Astrocyte of the spinal cord (primary cell): ENCODE measurements around the gene TGFBRAP1.

ENCODE experiments used
- DNase-seq: peaks from one replicate; pipeline ENCODE4 v3.0.0; 2011; ENCODE audit warnings: low read depth, low spot score
- H3K4me3 ChIP-seq: 2 replicates; pipeline ENCODE4 v1.5.1; 2011; ENCODE audit warnings: low read depth, mild to moderate bottlenecking, low read length, moderate library complexity
- in situ Hi-C: cut with HindIII; loops from 2 replicates; pipeline ENCODE4 v1.10.0; 2017; ENCODE audit warnings: low sequenced_read_pairs
- TF ChIP-seq, protein P1 (sequence below): IDR thresholded peaks from 2 replicates; pipeline ENCODE4 v1.5.1; 2012; ENCODE audit warnings: low read depth, mild to moderate bottlenecking, low read length, inconsistent platforms

Gene TGFBRAP1

DNA sequence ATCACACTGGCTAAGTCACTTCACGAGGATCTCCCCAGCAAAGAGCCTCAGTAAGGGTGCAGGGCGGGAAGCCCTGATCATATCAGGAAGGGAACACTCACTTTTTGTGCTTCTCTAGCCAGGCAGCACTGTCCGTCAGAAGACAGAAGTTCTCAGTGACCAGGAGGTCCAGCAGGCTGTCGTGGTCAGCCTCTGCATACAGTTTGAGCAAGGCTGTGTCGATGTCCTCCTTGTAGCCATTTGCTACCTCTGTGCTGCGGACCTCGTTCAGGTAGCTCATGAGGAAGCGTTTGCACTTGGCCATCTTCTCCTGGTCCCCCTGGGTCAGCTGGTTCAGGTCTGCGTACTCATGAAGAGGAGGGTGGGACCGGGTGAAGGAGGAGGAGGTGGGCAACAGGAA, 49.3 kb downstream of the TGFBRAP1 start:
- no peak overlapping the region for H3K4me3 ChIP-seq
- in situ Hi-C loops = no loop called here
- no peak for DNase-seq
- TF ChIP-seq, protein P1, sequence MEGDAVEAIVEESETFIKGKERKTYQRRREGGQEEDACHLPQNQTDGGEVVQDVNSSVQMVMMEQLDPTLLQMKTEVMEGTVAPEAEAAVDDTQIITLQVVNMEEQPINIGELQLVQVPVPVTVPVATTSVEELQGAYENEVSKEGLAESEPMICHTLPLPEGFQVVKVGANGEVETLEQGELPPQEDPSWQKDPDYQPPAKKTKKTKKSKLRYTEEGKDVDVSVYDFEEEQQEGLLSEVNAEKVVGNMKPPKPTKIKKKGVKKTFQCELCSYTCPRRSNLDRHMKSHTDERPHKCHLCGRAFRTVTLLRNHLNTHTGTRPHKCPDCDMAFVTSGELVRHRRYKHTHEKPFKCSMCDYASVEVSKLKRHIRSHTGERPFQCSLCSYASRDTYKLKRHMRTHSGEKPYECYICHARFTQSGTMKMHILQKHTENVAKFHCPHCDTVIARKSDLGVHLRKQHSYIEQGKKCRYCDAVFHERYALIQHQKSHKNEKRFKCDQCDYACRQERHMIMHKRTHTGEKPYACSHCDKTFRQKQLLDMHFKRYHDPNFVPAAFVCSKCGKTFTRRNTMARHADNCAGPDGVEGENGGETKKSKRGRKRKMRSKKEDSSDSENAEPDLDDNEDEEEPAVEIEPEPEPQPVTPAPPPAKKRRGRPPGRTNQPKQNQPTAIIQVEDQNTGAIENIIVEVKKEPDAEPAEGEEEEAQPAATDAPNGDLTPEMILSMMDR = no peak

- in situ Hi-C loops = no loop called here
- TF ChIP-seq, protein P1 = no peak
- DNase-seq = no peak
- H3K4me3 ChIP-seq = no peak overlapping the region
These were observed 50.4 kb downstream of the TGFBRAP1 start for GRCh38 chr2:105279126-105279525.

GRCh38 chr2:105278654-105279053, 50.9 kb downstream of the TGFBRAP1 start:
- TF ChIP-seq, protein P1 = no peak

DNA sequence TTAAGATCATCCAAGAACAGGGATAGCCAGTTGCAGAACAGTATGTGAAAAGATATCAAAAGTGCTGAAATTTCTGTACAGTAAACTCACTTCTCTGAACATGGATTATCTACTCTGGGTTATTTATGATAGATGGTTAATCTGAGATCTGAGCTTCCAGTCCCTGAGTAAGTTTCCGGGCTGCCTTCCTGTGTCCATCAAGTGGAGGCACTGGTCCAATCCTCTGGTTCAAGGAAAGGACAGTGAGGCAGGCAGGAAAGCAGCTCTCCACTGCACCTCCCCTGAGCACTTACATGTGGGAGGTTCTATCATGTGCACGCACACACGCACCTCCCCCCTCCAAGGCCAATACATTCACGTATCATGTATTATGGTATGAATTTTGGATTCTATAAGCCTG, 55.5 kb downstream of the TGFBRAP1 start:
- TF ChIP-seq, protein P1 = no peak
- DNase-seq = peak; percentile 10
- in situ Hi-C loops = no loop called here
- no peak overlapping the region for H3K4me3 ChIP-seq

More at GRCh38 chr2:105278654-105279053, 50.9 kb downstream of the TGFBRAP1 start:
- in situ Hi-C loops = no loop called here
- no peak overlapping the region for H3K4me3 ChIP-seq
- no peak for DNase-seq

GRCh38 chr2:105272176-105272575, 57.4 kb downstream of the TGFBRAP1 start:
- H3K4me3 ChIP-seq = no peak overlapping the region
- TF ChIP-seq, protein P1 = no peak
- no peak for DNase-seq
- in situ Hi-C loops = no loop called here

- no peak overlapping the region for H3K4me3 ChIP-seq
- DNase-seq = no peak
- in situ Hi-C loops = no loop called here
- TF ChIP-seq, protein P1 = no peak
These were observed 58.0 kb downstream of the TGFBRAP1 start for GRCh38 chr2:105271393-105272045.
